Heart right ventricle (tissue), 16 donors: Measurements from ENCODE around the gene HSD17B2. TPM values are rescaled to one million over a fixed set of nuclear protein-coding genes. Genes with fewer than 3 reads are reported as not detected.

ENCODE experiments used
- ATAC-seq, 8 donors: fragments of 200-7000 bp; cut with Tn5 transposase; one replicate each; pipeline ENCODE4 v1.9.1; 2020; ENCODE audit warnings: mild to moderate bottlenecking in 8 of 8, moderate library complexity in 8 of 8, moderate number of reproducible peaks in 1 of 8
- DNase-seq, 2 donors: peaks; one replicate each; pipeline ENCODE4 v3.0.0-alpha.2; 2020
- H3K27ac ChIP-seq, 10 donors: fragments of 200-600 bp; sonication (generic) in 2 of 10; one replicate each; pipeline versions ENCODE4 v1.5.0 to v1.8.0; 2020 to 2022; ENCODE audit warnings: mild to moderate bottlenecking in 3 of 10
- H3K27me3 ChIP-seq, 7 donors: fragments of 200-600 bp; one replicate each; pipeline ENCODE4 v1.8.0; 2021 to 2022; ENCODE audit warnings: mild to moderate bottlenecking in 2 of 7
- H3K36me3 ChIP-seq, 9 donors: fragments of 200-600 bp; sonication (generic) in 1 of 9; one replicate each; pipeline versions ENCODE4 v1.5.0 to v1.8.0; 2020 to 2022; ENCODE audit warnings: mild to moderate bottlenecking in 2 of 9
- H3K4me1 ChIP-seq, 9 donors: fragments of 200-600 bp; sonication (generic) in 1 of 9; one replicate each; pipeline versions ENCODE4 v1.5.0 to v1.8.0; 2020 to 2022; ENCODE audit warnings: mild to moderate bottlenecking in 4 of 9
- H3K4me3 ChIP-seq, 10 donors: fragments of 200-600 bp; sonication (generic) in 2 of 10; one replicate each; pipeline versions ENCODE4 v1.5.0 to v1.8.0; 2020 to 2022; ENCODE audit warnings: mild to moderate bottlenecking in 7 of 10, moderate library complexity in 2 of 10
- H3K9me3 ChIP-seq, 11 donors: fragments of 200-600 bp in 10 of 11; sonication (generic) in 2 of 11; one replicate each; pipeline versions ENCODE4 v1.5.0 to v1.8.0; 2013 to 2022; ENCODE audit warnings: mild to moderate bottlenecking in 2 of 11, control low read depth in 1 of 11, moderate library complexity in 1 of 11
- CTCF ChIP-seq, 9 donors: fragments of 200-600 bp; sonication (generic) in 2 of 9; IDR thresholded peaks; one replicate each; pipeline versions ENCODE4 v1.5.0 to v1.8.0; 2021 to 2022; ENCODE audit warnings: antibody characterized with exemption in 9 of 9, mild to moderate bottlenecking in 5 of 9, moderate library complexity in 1 of 9
- WGBS, 2 donors: extraction: QIAGEN DNeasy Blood & Tissue Kit; methylation state at CpG; one replicate each; pipeline ENCODE4 v1.1.7; 2013; ENCODE audit warnings: inconsistent platforms in 1 of 2; 5-methylcytosine and 5-hydroxymethylcytosine counted together
- intact Hi-C, 10 donors: fragments of 100-400 bp; cut with DNase I; formaldehyde crosslinking; loops; one replicate each; pipeline versions ENCODE4 v1.11.1 to v1.14.2; 2022
- polyA plus RNA-seq, 2 donors: library from polyadenylated mRNA; stranded (reverse); fragments of 200-250 nt; gene quantifications; one replicate each; pipeline ENCODE4 v1.2.3, GENCODE V29; 2013
- total RNA-seq, 10 donors: library from RNA; stranded (reverse); fragmentation: NEBNext Ultra II Directional in 3 of 10; extraction: Animal tissue kit (Norgen Biotek cat#: 25700) in 3 of 10; gene quantifications; one replicate each; pipeline versions ENCODE4 v1.2.1 to v1.2.4, GENCODE V29; 2021 to 2023
- donor health status: Arrhythmogenic right ventricular cardiomyopathy.
- donor health status: ischemic (EF 13 %, LVEDD 7.1; RV severe dilation, severe dysfunction).
- donor health status: healthy with polysubstance abuse.
- donor health status: DM: no; HTN: yes; CAD: no.
- donor health status: DM: no; HTN: no; CAD: no.
- donor health status: ischemic (EF 25% LVEDD 6.9; RV normal size, moderate dysfunction).
- donor health status: ischemic (EF 25% LVEDD 5.7; RV mildly dilated, moderate dysfunction).
- donor health status: healthy.
- donor health status: DM: yes; HTN: yes; CAD: no.
- donor health status: Ischemic cardiomyopathy.
- donor health status: ischemic (EF 35%, LVEDD 5.7; RV mildly dilated, moderate dysfunction).
- donor health status: nonischemic (EF 11% LVEDD 7.7; RV severe dilation, severe dysfunction).
- donor health status: DM: yes; HTN: yes; CAD: no.
- donor health status: PGD.
- donor health status: ischemic (EF 29% LVEDD 5.4; RV normal size, mild dysfunction).
- donor health status: nonischemic (EF 23%, LVEDD 6.1; RV moderate dilation, normal function).

Gene HSD17B2
- total and polyA plus RNA-seq, 12 donors: 0.03 TPM; not detected in 11

- H3K4me3 ChIP-seq: no peak overlapping the region
- DNase-seq (no peak), ATAC-seq (no peak)
- 78 to 84% methylated on average over 5 of the region's 5 CpGs for WGBS, 2 donors
- H3K4me1 ChIP-seq: peaks cover 0 to 6% (median 0%) of the 10 kb centered on the region in 9 donors
- peaks cover 0 to 27% (median 18%) of the 10 kb centered on the region in 7 donors for H3K27me3 ChIP-seq
- intact Hi-C loops: no loop called here
- H3K9me3 ChIP-seq: no peaks in the 10 kb centered on the region
- H3K27ac ChIP-seq: no peak overlapping the region
- TF ChIP-seq CTCF (IDR thresholded peaks at IDR 0.05): no peak
- H3K36me3 ChIP-seq: no peaks in the 10 kb centered on the region
Observed at GRCh38 chr16:82051656-82052055, 16.6 kb downstream of the HSD17B2 start.

GRCh38 chr16:82055117-82055516 is 20.1 kb downstream of the HSD17B2 start:
- ATAC-seq (no peak), DNase-seq (no peak)
- Histone ChIP-seq H3K9me3 (no peaks in the 10 kb centered on the region), H3K4me1 (peaks cover 0 to 6% (median 0%) of the 10 kb centered on the region in 9 donors), H3K36me3 (no peaks in the 10 kb centered on the region), H3K27me3 (peaks cover 0 to 25% (median 9%) of the 10 kb centered on the region in 7 donors), H3K4me3 (no peak overlapping the region), H3K27ac (no peak overlapping the region)
- TF ChIP-seq CTCF (IDR thresholded peaks at IDR 0.05): no peak
- intact Hi-C loops: no loop called here
- 90 to 91% methylated on average over 3 of the region's 3 CpGs for WGBS, 2 donors

DNA sequence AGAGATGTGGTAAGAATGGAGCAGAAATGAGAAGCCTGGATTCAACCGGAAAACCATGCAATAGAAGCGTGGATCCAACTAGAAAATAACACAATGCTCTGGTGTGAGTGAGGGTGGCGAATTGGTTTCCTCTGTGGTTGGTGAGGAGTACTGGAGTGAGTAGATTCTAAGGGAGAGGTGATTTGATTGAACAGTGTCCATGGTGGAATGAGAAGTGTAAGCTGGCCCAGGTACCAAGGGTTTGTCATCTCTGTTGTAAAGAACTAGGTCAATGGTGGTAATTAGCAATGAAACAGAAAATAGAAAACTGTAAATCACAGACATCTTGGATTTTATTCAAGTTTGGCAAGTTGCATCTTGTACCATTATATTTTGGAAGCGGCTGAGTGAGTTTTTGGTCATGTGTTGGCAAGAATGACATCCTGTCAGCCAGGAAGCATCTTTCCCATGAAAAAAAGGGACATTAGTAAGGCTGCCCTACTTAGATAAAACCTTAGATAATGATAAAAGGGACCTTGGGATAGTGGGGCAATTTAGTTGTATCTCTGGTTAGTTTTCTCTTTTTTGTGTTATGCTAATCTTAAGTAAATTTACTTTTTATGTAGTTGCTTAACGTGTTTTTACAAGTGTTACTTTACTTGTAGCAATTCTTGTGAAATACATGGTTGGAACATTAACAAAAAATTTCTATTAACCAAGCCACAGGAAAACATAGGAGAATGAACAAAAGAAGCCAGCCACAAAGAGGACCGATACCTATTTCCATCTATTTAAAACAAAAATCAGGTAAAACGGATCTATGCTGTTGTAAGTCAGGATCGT is 20.9 kb downstream of the HSD17B2 start:
- ATAC-seq: no peak
- peaks cover 0 to 6% (median 0%) of the 10 kb centered on the region in 9 donors for H3K4me1 ChIP-seq
- intact Hi-C loops: no loop called here
- H3K27ac ChIP-seq: no peak overlapping the region
- no peak overlapping the region for H3K4me3 ChIP-seq
- no peaks in the 10 kb centered on the region for H3K36me3 ChIP-seq
- peaks cover 0 to 30% (median 6%) of the 10 kb centered on the region in 7 donors for H3K27me3 ChIP-seq
- H3K9me3 ChIP-seq: no peaks in the 10 kb centered on the region
- no peak for DNase-seq
- no peak for TF ChIP-seq CTCF (IDR thresholded peaks at IDR 0.05)
- WGBS, 2 donors: 68 to 76% methylated on average over 8 of the region's 8 CpGs

GRCh38 chr16:82056550-82056896 is 21.5 kb downstream of the HSD17B2 start:
- WGBS, 2 donors: 77 to 83% methylated on average over 3 of the region's 3 CpGs
- H3K9me3 ChIP-seq: no peaks in the 10 kb centered on the region
- no peak overlapping the region for H3K4me3 ChIP-seq
- peaks cover 0 to 6% (median 0%) of the 10 kb centered on the region in 9 donors for H3K4me1 ChIP-seq
- H3K36me3 ChIP-seq: no peaks in the 10 kb centered on the region
- no peak overlapping the region for H3K27ac ChIP-seq
- TF ChIP-seq CTCF (IDR thresholded peaks at IDR 0.05): no peak
- ATAC-seq (no peak), DNase-seq (no peak)
- intact Hi-C loops: no loop called here
- H3K27me3 ChIP-seq: peaks cover 0 to 27% (median 11%) of the 10 kb centered on the region in 7 donors
